OCI-LY7 (cell line): ENCODE results near the gene ALDH2.

ENCODE experiments used
- EZH2phosphoT487 ChIP-seq: fragments of 200-600 bp; sonication (generic); IDR thresholded peaks from 2 replicates; pipeline ENCODE4 v1.6.1; 2018; ENCODE audit warnings: low read depth, borderline replicate concordance, mild to moderate bottlenecking, mixed run types, antibody characterized with exemption, low read length, moderate library complexity, mixed read lengths
- TF ChIP-seq, protein P1 (sequence below): fragments of 200-600 bp; sonication (generic); conservative IDR thresholded peaks from 2 replicates; pipeline ENCODE4 v1.5.1; 2014; ENCODE audit warnings: mild to moderate bottlenecking, antibody characterized with exemption, low read length, moderate library complexity, mixed read lengths

- TF ChIP-seq, protein P1, sequence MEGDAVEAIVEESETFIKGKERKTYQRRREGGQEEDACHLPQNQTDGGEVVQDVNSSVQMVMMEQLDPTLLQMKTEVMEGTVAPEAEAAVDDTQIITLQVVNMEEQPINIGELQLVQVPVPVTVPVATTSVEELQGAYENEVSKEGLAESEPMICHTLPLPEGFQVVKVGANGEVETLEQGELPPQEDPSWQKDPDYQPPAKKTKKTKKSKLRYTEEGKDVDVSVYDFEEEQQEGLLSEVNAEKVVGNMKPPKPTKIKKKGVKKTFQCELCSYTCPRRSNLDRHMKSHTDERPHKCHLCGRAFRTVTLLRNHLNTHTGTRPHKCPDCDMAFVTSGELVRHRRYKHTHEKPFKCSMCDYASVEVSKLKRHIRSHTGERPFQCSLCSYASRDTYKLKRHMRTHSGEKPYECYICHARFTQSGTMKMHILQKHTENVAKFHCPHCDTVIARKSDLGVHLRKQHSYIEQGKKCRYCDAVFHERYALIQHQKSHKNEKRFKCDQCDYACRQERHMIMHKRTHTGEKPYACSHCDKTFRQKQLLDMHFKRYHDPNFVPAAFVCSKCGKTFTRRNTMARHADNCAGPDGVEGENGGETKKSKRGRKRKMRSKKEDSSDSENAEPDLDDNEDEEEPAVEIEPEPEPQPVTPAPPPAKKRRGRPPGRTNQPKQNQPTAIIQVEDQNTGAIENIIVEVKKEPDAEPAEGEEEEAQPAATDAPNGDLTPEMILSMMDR, result no peak
- no peak for TF ChIP-seq EZH2phosphoT487
Observed at GRCh38 chr12:111842556-111843396, 76.0 kb downstream of the ALDH2 start.
